Activated CD8-positive, alpha-beta memory T cell treated with anti-CD3 and anti-CD28 coated beads, Interleukin-2, amount 50 U/mL, for 48 hours (primary cell): ENCODE measurements around the gene CNN2.
A peak's percentile ranks its signal among the peaks of the same experiment; 100 is the strongest.

Experiments
- DNase-seq: peaks from one replicate; pipeline ENCODE4 v3.0.0-alpha.2; 2020

CNN2 gene

DNA sequence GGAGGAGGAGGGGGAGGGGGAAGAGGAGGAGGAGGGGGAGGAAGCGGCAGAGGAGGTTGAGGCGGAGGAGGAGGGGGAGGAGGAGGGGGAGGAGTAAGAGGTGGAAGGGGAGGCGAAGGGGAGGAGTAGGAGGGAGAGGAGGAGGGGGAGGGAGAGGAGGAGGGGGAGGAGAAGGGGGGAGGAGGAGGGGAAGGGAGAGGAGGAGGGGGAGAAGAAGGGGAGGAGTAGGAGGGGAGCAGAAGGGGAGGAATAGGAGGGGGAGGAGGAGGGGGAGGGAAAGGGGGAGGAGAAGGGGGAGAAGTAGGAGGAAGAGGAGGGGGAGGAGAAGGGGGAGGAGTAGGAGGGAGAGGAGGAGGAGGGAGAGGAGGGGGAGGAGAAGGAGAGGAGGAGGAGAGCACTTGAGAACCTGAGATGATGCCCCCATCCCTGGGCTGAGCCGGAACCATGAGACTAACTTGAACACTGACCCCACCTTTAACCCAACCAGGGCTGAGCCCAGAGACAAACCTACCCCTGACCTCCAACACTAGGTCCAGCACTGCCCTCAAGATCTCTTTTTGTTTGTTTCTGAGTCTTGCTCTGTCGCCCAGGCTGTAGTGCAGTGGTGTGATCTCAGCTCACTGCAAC, 26.1 kb downstream of the CNN2 start:
- DNase-seq = no peak

GRCh38 chr19:1053176-1054101, 27.0 kb downstream of the CNN2 start:
- no peak for DNase-seq

- DNase-seq = no peak
Observed at GRCh38 chr19:1054102-1055027, 28.0 kb downstream of the CNN2 start.

DNA sequence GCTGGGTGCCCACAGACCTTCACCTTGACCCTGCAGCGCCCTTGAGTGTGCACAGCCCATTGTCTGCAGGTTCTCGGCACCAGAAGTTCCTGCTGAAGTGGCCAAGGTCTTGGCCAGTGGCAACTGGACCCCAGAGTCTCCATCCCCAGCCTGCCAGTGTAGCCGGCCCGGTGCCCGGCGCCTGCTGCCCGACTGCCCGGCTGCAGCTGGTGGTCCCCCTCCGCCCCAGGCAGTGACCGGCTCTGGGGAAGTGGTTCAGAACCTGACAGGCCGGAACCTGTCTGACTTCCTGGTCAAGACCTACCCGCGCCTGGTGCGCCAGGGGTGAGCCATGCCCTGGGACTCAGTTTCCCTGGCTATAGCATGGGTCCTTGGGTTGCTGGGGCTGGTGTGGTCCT, 28.6 kb downstream of the CNN2 start:
- no peak for DNase-seq

GRCh38 chr19:1055886-1056620, 29.6 kb downstream of the CNN2 start:
- no peak for DNase-seq

DNA sequence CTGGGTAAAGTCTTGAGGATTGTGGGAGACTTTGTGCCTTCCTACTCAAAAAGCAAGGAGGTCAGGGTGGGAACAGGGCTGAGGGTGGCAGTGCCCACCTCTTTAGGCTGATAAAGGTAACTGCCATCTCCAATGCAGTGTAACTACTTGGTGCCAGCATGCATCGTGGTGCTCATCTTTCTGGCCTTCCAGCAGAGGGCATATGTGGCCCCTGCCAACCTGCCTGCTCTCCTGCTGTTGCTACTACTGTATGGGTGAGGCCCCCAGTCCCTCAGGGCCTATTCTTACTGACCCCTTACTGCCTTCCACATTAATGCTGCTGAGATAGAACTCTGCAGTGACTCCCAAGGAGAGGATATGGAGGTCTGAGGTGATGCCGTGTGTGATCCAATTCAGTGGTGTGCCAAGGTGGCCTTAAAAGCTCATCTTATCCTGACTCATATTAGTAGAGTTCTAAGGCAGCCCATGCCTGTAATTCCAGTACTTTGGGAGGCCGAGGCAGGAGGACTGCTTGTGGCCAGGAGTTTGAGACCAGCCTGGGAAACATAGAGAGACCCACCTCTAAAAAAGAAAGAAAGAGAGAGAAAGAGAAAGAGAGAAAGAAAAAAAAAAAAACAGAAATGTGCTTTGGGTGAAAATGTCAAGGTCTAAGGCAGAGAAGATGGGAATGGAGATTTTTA, 30.9 kb downstream of the CNN2 start:
- DNase-seq = no peak

DNA sequence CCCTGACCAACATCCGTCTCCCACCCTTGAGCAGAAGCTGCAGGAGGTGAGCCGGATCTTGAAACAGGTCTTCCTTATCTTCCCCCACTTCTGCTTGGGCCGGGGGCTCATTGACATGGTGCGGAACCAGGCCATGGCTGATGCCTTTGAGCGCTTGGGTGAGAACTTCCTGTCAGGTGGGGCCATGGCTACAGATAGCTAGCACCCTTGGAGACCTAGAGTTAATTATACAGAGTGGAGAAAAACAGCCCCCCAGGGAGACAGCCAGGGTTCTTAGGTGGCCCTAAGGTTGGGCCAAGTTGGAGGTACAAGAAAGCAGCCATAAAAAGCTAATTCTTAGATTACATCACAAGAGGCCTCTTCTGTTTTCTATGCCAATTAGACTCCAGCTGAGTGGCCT, 31.7 kb downstream of the CNN2 start:
- no peak for DNase-seq

DNA sequence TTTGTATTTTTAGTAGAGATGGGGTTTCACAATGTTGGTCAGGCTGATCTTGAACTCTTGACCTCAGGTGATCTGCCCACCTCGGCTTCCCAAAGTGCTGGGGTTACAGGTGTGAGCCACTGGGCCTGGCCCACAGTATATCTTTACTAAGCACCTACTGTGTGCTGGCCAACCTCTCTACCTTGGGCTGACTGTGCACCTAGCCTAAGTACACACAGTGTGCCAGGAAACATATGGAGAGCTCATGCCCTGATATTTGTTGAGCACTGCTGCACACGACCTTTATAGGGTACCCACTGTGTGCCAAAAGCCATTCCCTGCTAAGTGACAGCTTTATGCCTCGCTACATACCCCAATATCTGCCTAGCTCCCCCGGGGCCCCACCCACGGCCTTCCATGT, 34.3 kb downstream of the CNN2 start:
- DNase-seq = no peak

DNA sequence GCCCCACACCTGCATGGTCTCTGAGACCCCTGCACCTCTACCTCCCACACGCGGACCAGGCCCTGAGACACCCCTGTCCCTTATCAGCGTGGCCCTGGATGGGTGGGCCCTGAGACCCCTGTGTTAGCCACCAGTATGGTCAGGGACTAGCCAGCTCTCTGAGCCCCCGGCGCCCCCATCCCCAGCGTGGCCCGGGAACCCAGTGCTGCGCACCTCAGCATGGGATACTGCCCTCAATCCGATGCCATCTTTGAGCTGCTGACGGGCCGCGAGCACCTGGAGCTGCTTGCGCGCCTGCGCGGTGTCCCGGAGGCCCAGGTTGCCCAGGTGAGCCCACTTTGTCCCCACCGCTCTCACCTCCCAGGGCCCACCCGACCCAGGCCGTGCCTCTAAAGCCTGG, 35.6 kb downstream of the CNN2 start:
- no peak for DNase-seq

GRCh38 chr19:1062387-1063029, 36.1 kb downstream of the CNN2 start:
- DNase-seq = peak; percentile 62

- peak; percentile 84 for DNase-seq
Observed at GRCh38 chr19:1063030-1063908, 36.9 kb downstream of the CNN2 start.

DNA sequence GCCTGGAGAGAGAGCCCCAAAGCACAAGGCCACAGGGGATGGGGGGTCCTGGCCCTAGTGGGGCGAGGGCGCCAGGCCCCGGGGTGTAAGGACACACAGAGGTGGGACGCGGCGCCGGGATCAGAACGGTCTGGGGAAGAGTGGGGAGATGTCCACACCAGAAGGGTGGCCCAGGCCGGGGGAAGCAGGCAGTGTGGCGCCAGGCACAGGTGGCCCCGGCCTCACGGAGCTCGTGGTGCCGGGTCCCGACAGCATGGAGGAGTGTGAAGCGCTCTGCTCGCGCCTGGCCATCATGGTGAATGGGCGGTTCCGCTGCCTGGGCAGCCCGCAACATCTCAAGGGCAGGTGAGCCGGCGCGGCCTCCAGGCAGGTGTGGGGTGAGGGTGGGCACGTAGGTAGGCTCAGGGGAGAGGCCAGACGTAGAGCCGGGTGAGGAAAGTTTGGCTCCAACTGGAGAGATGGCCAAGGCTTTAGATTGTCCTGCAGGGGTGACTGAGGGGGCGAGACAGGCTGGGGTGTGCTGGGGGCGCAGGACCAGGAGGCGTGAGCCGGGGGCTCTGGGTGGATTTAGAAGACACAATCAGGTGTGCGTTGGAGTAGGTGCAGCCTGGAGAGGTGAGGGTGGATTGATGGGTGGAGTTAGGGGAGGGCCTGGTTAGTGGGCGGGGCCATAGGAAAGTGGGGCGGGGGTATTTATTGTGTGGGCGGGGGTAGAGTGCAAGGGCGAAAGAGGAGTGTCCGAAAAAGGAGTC, 37.7 kb downstream of the CNN2 start:
- no peak for DNase-seq

GRCh38 chr19:1064661-1065605, 38.5 kb downstream of the CNN2 start:
- peak; percentile 87 for DNase-seq

GRCh38 chr19:1065606-1066109, 39.2 kb downstream of the CNN2 start:
- DNase-seq = no peak

- no peak for DNase-seq
Observed at GRCh38 chr19:1066251-1066747, 39.9 kb downstream of the CNN2 start.

DNA sequence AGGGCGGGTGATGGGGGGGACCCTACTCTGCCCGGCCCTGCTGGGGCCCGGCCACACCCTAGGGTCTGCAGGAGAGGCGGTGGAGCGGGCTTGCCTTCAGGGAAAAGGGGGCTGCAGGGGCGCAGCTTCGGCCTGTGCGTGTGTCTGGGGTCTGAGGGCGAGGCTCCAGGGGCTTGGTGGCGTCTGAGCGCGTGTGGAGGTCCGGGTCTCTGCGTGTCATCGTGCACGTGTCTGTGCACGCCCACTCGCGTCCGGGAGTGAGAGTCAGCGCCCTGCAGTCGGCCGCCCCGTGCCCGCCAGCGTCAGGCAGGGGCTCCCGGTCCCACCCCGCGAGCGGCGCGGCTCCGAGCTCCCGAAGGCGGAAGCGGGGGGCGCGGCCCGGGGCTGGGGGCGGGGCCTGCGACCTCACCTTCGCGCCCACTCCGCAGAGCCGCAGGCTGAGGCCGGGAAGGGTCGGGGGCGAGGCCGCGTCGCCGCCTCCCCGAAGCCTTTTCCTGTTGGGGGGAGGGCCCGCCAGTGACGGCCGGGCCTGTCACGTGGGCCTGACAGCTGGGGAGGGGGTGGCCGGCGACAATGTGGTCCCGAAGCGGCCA, 40.4 kb downstream of the CNN2 start, which contains the start of gene ARHGAP45:
TSS of gene ARHGAP45 (plus strand) at position 420 of the 593 bp plus-strand sequence. CDS start 239 bp downstream, outside the sequence.
- DNase-seq = peak; percentile 91

DNA sequence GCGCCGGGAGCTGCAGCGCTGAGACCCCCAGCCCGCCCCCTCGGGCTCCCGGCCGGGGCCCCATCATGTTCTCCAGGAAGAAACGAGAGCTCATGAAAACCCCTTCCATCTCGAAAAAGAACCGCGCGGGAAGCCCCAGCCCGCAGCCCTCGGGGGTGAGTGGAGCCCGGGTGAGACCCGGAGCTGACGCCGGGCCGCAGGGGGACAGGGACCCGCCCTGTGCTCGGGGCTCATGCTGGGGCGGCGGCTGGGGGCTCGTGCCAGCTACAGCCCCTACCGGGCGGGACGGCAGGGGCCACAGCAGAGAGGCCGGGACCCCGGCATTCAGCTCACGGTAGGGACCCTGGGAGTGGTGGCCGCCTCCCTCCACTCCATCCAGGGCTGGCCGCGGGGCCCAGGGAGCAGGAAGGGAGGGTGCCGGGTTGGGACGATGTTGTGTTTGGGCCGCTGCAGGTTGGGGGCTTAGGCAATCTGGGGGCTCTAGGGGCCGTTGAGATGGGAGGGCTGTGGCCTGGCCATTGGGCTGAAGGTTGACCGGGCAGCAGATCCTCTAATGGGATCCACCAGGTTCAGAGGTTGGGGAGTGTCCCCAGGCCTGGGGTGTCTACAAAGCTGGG, 41.0 kb downstream of the CNN2 start:
- no peak for DNase-seq
